OCI-LY7 (cell line): ENCODE data around the gene SLC7A7. TPM values are rescaled to one million over a fixed set of nuclear protein-coding genes. Genes with fewer than 3 reads are reported as not detected.
"Not testable (repeated sequence)": the region's sequence is repeated elsewhere in the genome, so short reads cannot be mapped to it uniquely, and the experiment has no call there.

ENCODE experiments used
- BruUV-seq: library from RNA; stranded (reverse); fragments of 400-500 nt; replicated peaks from 2 replicates; lab custom pipeline; 2021; lab: Mats Ljungman, UMichigan
- CTCF ChIA-PET: fragments of 300-600 bp; sonication (Branson Sonifier 250); formaldehyde crosslinking; loops from one replicate; lab custom pipeline; 2022; ENCODE audit warnings: antibody characterized with exemption; ENCODE audit not compliant: unreplicated experiment; lab: Charles Lee
- POLR2A ChIA-PET: fragments of 300-600 bp; sonication (Branson Sonifier 250); formaldehyde crosslinking; loops from one replicate; lab custom pipeline; 2022; ENCODE audit warnings: antibody characterized with exemption; lab: Charles Lee
- DNase-seq: peaks from one replicate; pipeline ENCODE4 v3.0.0-alpha.2; 2015; ENCODE audit warnings: low spot score
- H2AFZ ChIP-seq: fragments of 200-600 bp; sonication (generic), shearing (Covaris generic); 2 replicates; pipeline ENCODE4 v1.6.1; 2014; ENCODE audit warnings: mild to moderate bottlenecking, antibody characterized with exemption, low read length, moderate library complexity
- H3K27ac ChIP-seq: fragments of 200-600 bp; sonication (generic); 2 replicates; pipeline ENCODE4 v1.5.1; 2014; ENCODE audit warnings: mixed run types, low read depth, mild to moderate bottlenecking, moderate library complexity, low read length, inconsistent platforms; ENCODE audit not compliant: poor library complexity, severe bottlenecking
- H3K36me3 ChIP-seq: fragments of 200-600 bp; sonication (generic); 2 replicates; pipeline ENCODE4 v1.6.1; 2014; ENCODE audit warnings: mild to moderate bottlenecking, antibody characterized with exemption, low read length, moderate library complexity, mixed read lengths; ENCODE audit not compliant: insufficient read depth
- H3K4me1 ChIP-seq: fragments of 200-600 bp; sonication (generic); 2 replicates; pipeline ENCODE4 v1.5.1; 2014; ENCODE audit warnings: mild to moderate bottlenecking, low read length; ENCODE audit not compliant: insufficient read depth, poor library complexity, severe bottlenecking
- H3K4me2 ChIP-seq: fragments of 200-600 bp; sonication (generic); 2 replicates; pipeline ENCODE4 v1.6.1; 2014; ENCODE audit warnings: mild to moderate bottlenecking, low read length
- H3K4me3 ChIP-seq: fragments of 200-600 bp; sonication (generic); 2 replicates; pipeline ENCODE4 v1.5.1; 2014; ENCODE audit warnings: mild to moderate bottlenecking, low read depth, low read length; ENCODE audit not compliant: poor library complexity, severe bottlenecking
- H3K79me2 ChIP-seq: fragments of 200-600 bp; sonication (generic); 2 replicates; pipeline ENCODE4 v1.6.1; 2016; ENCODE audit warnings: low read depth, mild to moderate bottlenecking, low read length, moderate library complexity, mixed read lengths; ENCODE audit not compliant: insufficient read depth
- H3K9me2 ChIP-seq: fragments of 200-600 bp; sonication (generic); 2 replicates; pipeline ENCODE4 v1.6.1; 2016; ENCODE audit warnings: mild to moderate bottlenecking, low read length, mixed read lengths; ENCODE audit not compliant: insufficient read depth
- H3K9me3 ChIP-seq: fragments of 200-600 bp; sonication (generic); 2 replicates; pipeline ENCODE4 v1.6.1; 2014; ENCODE audit warnings: mild to moderate bottlenecking, mixed run types, low read length, mixed read lengths
- H4K20me1 ChIP-seq: fragments of 200-600 bp; sonication (generic); 2 replicates; pipeline ENCODE4 v1.6.1; 2014; ENCODE audit warnings: mild to moderate bottlenecking, antibody characterized with exemption, low read length, moderate library complexity, mixed read lengths; ENCODE audit not compliant: insufficient read depth
- EZH2phosphoT487 ChIP-seq: fragments of 200-600 bp; sonication (generic); IDR thresholded peaks from 2 replicates; pipeline ENCODE4 v1.6.1; 2018; ENCODE audit warnings: low read depth, borderline replicate concordance, mild to moderate bottlenecking, mixed run types, antibody characterized with exemption, low read length, moderate library complexity, mixed read lengths
- intact Hi-C: fragments of 100-400 bp; cut with micrococcal nuclease; formaldehyde crosslinking; loops from one replicate; pipeline ENCODE4 v1.10.0; 2022; ENCODE audit not compliant: unreplicated experiment
- total RNA-seq, 2 experiments: library from RNA; depleted of rRNA in 1 of 2; stranded (reverse); fragments of >200 nt in 1 of 2; shearing (Covaris generic) in 1 of 2; gene quantifications; 2 replicates each; pipeline ENCODE4 v1.2.3, GENCODE V29; 2014 to 2022
- TF ChIP-seq, protein P1 (sequence below): fragments of 200-600 bp; sonication (generic); conservative IDR thresholded peaks from 2 replicates; pipeline ENCODE4 v1.5.1; 2014; ENCODE audit warnings: mild to moderate bottlenecking, antibody characterized with exemption, low read length, moderate library complexity, mixed read lengths

SLC7A7 gene
- total RNA-seq, 2 experiments from 2014 or later: 30.6 to 59.2 TPM

DNA sequence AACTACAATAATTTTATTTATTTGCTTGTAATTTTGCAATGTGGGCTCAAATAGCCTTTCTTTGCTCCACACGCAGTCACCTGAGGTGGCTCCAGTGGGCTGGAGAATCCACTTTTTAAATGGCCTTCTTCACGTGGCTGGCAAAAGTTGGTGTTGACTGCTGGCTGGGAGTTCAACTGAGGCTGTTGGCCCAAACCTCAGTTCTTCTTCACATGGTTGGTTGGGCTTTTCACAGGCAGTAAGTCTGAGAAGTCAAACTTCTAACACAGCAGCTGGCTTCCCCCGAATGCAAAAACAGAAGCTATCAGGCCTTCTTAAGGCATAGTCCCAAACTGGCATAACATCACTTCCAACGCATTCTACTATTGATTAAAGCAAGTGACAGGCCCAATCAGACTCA is 50.9 kb downstream of the SLC7A7 start:
- intact Hi-C loops: no loop called here

DNA sequence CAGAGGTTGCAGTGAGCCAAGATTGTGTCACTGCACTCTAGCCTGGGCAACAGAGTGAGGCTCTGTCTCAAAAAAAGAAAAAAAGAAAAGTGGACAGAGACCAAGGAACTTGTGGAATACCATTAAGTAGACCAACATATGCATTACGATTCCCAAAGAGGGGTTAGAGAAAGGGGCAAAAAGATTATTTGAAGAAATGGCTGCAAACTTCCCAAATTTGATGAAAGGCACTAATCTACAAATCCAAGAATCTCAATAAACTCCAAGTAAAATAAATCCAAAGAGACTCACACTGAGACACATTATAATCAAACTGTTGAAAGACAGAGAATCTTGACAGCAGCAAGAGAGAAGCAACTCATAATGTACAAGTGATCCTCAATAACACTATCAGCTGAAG is 53.5 kb downstream of the SLC7A7 start:
- DNase-seq: no peak
- intact Hi-C loops: no loop called here
- POLR2A ChIA-PET: interaction anchor here (0.9 to 1.9 kb wide), 2 partner anchors 13 to 30 kb away, joined by 3 to 10 read pairs; no protein-coding TSS in a partner anchor

More for the DNA sequence above, 50.9 kb downstream of the SLC7A7 start:
- Histone ChIP-seq H3K4me2 (no peak overlapping the region), H3K4me1 (peaks cover 24% of the 10 kb centered on the region), H3K9me2 (no peaks in the 10 kb centered on the region), H3K27ac (no peak overlapping the region), H3K9me3 (0 out of 2 replicates have a peak, but pooled peaks cover 6% of the 10 kb centered on the region), H2AFZ (no peak overlapping the region), H3K4me3 (no peak overlapping the region), H3K36me3 (peaks cover 20% of the 10 kb centered on the region), H3K79me2 (peaks cover 33% of the 10 kb centered on the region), H4K20me1 (peaks cover 11% of the 10 kb centered on the region)
- POLR2A ChIA-PET: interaction anchor here (0.6 to 3.5 kb wide), 3 partner anchors 11 to 86 kb away, joined by 3 to 31 read pairs (median 4); no protein-coding TSS in a partner anchor
- TF ChIP-seq EZH2phosphoT487: no peak
- TF ChIP-seq, protein P1, sequence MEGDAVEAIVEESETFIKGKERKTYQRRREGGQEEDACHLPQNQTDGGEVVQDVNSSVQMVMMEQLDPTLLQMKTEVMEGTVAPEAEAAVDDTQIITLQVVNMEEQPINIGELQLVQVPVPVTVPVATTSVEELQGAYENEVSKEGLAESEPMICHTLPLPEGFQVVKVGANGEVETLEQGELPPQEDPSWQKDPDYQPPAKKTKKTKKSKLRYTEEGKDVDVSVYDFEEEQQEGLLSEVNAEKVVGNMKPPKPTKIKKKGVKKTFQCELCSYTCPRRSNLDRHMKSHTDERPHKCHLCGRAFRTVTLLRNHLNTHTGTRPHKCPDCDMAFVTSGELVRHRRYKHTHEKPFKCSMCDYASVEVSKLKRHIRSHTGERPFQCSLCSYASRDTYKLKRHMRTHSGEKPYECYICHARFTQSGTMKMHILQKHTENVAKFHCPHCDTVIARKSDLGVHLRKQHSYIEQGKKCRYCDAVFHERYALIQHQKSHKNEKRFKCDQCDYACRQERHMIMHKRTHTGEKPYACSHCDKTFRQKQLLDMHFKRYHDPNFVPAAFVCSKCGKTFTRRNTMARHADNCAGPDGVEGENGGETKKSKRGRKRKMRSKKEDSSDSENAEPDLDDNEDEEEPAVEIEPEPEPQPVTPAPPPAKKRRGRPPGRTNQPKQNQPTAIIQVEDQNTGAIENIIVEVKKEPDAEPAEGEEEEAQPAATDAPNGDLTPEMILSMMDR: no peak
- BruUV-seq: no TSS peak
- no peak for DNase-seq
- CTCF ChIA-PET: no interaction called here

DNA sequence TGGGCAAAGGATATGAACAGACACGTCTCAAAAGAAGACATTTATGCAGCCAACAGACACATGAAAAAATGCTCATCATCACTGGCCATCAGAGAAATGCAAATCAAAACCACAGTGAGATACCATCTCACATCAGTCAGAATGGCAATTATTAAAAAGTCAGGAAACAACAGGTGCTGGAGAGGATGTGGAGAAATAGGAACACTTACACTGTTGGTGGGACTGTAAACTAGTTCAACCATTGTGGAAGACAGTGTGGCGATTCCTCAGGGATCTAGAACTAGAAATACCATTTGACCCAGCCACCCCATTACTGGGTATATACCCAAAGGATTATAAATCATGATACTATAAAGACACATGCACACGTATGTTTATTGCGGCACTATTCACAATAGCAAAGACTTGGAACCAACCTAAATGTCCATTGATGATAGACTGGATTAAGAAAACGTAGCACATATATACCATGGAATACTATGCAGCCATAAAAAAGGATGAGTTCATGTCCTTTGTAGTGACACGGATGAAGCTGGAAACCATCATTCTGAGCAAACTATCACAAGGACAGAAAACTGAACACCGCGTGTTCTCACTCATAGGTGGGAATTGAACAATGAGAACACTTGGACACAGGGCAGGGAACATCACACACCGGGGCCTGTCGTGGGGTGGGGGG is 57.1 kb downstream of the SLC7A7 start:
- H4K20me1 ChIP-seq, H3K79me2 ChIP-seq, H3K4me3 ChIP-seq, BruUV-seq, H2AFZ ChIP-seq, H3K36me3 ChIP-seq, H3K9me2 ChIP-seq, H3K27ac ChIP-seq, DNase-seq, H3K4me2 ChIP-seq, intact Hi-C loops, CTCF ChIA-PET, H3K9me3 ChIP-seq: not testable (repeated sequence)
- H3K4me1 ChIP-seq: peaks cover 11% of the 10 kb centered on the region
- POLR2A ChIA-PET: interaction anchor here (0.7 kb wide), 1 partner anchor 8 kb away, joined by 3 read pairs; the partner anchor contains the start of gene OXA1L

More for the DNA sequence above, 53.5 kb downstream of the SLC7A7 start:
- Histone ChIP-seq H3K36me3 (no peaks in the 10 kb centered on the region; the same call in 1 of the 2 replicates), H4K20me1 (no peaks in the 10 kb centered on the region), H3K9me2 (no peaks in the 10 kb centered on the region), H3K4me3 (no peak overlapping the region), H3K27ac (no peak overlapping the region), H2AFZ (no peak overlapping the region), H3K4me2 (no peak overlapping the region), H3K4me1 (peaks cover 10% of the 10 kb centered on the region), H3K79me2 (peaks cover 7% of the 10 kb centered on the region; the same call in 1 of the 2 replicates), H3K9me3 (0 out of 2 replicates have a peak, but pooled peaks cover 6% of the 10 kb centered on the region)
- no peak for TF ChIP-seq EZH2phosphoT487
- TF ChIP-seq, protein P1: no peak
- no TSS peak for BruUV-seq
- CTCF ChIA-PET: no interaction called here
